ENCODE measurements around the gene TTLL9. TPM values are rescaled to one million over a fixed set of nuclear protein-coding genes. Genes with fewer than 3 reads are reported as not detected.

Gene TTLL9
- total RNA-seq, 1 experiment from 2014 or later: 2.1 TPM

DNA sequence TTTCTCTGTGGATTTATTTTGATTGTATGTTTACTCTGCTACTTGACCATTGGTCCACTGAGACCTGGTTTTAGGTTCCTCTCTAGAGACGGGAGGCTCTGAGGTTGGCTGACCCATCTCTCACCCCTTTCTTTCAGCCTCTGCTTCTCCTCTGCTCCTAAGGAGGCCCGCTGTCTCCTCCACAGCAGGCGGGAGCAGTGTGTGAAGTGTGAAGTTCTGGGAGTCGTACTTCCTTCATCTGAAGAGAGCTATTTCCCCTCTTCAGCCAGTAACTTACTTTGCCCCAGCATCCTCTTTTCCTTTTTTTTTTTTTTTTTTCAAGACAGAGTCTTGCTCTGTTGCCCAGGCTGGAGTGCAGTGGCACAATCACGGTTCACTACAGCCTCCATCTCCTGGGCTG lies 60.3 kb downstream of the TTLL9 start:
- in situ Hi-C loops (cut with HindIII; ENCODE audit: low pct_unique_long_range_greater_than_20kb, low sequenced_read_pairs): no loop called here
- no TSS peak for BruUV-seq (replicated peaks)
- peaks cover 9% of the 10 kb centered on the region; the same call in 1 of the 2 replicates for H3K27me3 ChIP-seq (ENCODE audit: control insufficient read depth, insufficient read depth, low read length)

GRCh38 chr20:31933698-31934097 lies 63.3 kb downstream of the TTLL9 start:
- ChIA-PET POLR2A (no interaction called here), CTCF (no interaction called here)
- in situ Hi-C loops (cut with HindIII; ENCODE audit: low pct_unique_long_range_greater_than_20kb, low sequenced_read_pairs): no loop called here

More for the DNA sequence above, 60.3 kb downstream of the TTLL9 start:
- DNase-seq (ENCODE audit: low read depth, low spot score) (no peak), ATAC-seq (no peak)
- ChIA-PET CTCF (interaction anchor here (0.5 to 0.6 kb wide), 4 partner anchors 66 to 344 kb away, joined by 4 to 8 read pairs (median 4); no protein-coding TSS in a partner anchor), POLR2A (interaction anchor here (0.6 kb wide), 2 partner anchors 38 to 59 kb away, joined by 4 to 5 read pairs; no protein-coding TSS in a partner anchor)
- H3K36me3 ChIP-seq (ENCODE audit: control insufficient read depth, insufficient read depth, low read length): no peaks in the 10 kb centered on the region
- intact Hi-C loops (cut with micrococcal nuclease; ENCODE audit: unreplicated experiment): no loop called here
- H3K9me3 ChIP-seq (ENCODE audit: control insufficient read depth, insufficient read depth, low read depth, low read length): no peaks in the 10 kb centered on the region
- no peak overlapping the region for H3K27ac ChIP-seq (ENCODE audit: low read length)
- H3K4me3 ChIP-seq (ENCODE audit: low read depth in 2 of 2, low read length in 2 of 2): no peak overlapping the region
- TF ChIP-seq TCF7L2 (IDR thresholded peaks at IDR 0.05; ENCODE audit: low read depth, low read length): no peak
- no peak for TF ChIP-seq CTCF (IDR thresholded peaks at IDR 0.05)
- TF ChIP-seq POLR2AphosphoS5 (IDR thresholded peaks at IDR 0.05; ENCODE audit: low read depth, low read length): no peak
- TF ChIP-seq, protein P1, sequence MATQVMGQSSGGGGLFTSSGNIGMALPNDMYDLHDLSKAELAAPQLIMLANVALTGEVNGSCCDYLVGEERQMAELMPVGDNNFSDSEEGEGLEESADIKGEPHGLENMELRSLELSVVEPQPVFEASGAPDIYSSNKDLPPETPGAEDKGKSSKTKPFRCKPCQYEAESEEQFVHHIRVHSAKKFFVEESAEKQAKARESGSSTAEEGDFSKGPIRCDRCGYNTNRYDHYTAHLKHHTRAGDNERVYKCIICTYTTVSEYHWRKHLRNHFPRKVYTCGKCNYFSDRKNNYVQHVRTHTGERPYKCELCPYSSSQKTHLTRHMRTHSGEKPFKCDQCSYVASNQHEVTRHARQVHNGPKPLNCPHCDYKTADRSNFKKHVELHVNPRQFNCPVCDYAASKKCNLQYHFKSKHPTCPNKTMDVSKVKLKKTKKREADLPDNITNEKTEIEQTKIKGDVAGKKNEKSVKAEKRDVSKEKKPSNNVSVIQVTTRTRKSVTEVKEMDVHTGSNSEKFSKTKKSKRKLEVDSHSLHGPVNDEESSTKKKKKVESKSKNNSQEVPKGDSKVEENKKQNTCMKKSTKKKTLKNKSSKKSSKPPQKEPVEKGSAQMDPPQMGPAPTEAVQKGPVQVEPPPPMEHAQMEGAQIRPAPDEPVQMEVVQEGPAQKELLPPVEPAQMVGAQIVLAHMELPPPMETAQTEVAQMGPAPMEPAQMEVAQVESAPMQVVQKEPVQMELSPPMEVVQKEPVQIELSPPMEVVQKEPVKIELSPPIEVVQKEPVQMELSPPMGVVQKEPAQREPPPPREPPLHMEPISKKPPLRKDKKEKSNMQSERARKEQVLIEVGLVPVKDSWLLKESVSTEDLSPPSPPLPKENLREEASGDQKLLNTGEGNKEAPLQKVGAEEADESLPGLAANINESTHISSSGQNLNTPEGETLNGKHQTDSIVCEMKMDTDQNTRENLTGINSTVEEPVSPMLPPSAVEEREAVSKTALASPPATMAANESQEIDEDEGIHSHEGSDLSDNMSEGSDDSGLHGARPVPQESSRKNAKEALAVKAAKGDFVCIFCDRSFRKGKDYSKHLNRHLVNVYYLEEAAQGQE (IDR thresholded peaks at IDR 0.05; ENCODE audit: insufficient read depth in 1 of 2, low read depth in 2 of 2, low read length in 1 of 2): no peak
- TF ChIP-seq SIN3A (IDR thresholded peaks at IDR 0.05; ENCODE audit: borderline replicate concordance, insufficient read depth, low read depth, low read length): no peak
- peaks cover 3% of the 10 kb centered on the region; the same call in 1 of the 2 replicates for H3K4me1 ChIP-seq (ENCODE audit: control insufficient read depth, insufficient read depth, low read length)

More at GRCh38 chr20:31933698-31934097, 63.3 kb downstream of the TTLL9 start:
- no peaks in the 10 kb centered on the region for H3K4me1 ChIP-seq (ENCODE audit: control insufficient read depth, insufficient read depth, low read length)
- no peaks in the 10 kb centered on the region for H3K9me3 ChIP-seq (ENCODE audit: control insufficient read depth, insufficient read depth, low read depth, low read length)
- intact Hi-C loops (cut with micrococcal nuclease; ENCODE audit: unreplicated experiment): no loop called here
- H3K27me3 ChIP-seq (ENCODE audit: control insufficient read depth, insufficient read depth, low read length): peaks cover 6% of the 10 kb centered on the region; the same call in 1 of the 2 replicates
- H3K27ac ChIP-seq (ENCODE audit: low read length): no peak overlapping the region
- BruUV-seq (replicated peaks): no TSS peak
- H3K36me3 ChIP-seq (ENCODE audit: control insufficient read depth, insufficient read depth, low read length): no peaks in the 10 kb centered on the region
- no peak for DNase-seq (ENCODE audit: low read depth, low spot score)
- H3K4me3 ChIP-seq (ENCODE audit: low read depth in 2 of 2, low read length in 2 of 2): no peak overlapping the region
- ATAC-seq: no peak
- TF ChIP-seq CTCF (IDR thresholded peaks at IDR 0.05) (no peak), POLR2AphosphoS5 (IDR thresholded peaks at IDR 0.05; ENCODE audit: low read depth, low read length) (no peak)
- TF ChIP-seq, protein P1 (IDR thresholded peaks at IDR 0.05; ENCODE audit: insufficient read depth in 1 of 2, low read depth in 2 of 2, low read length in 1 of 2): no peak

Measured in Panc1 (cell line).